Transverse colon (tissue), 4 donors: ENCODE data around the gene ZNF227. TPM values are rescaled to one million over a fixed set of nuclear protein-coding genes. Genes with fewer than 3 reads are reported as not detected.
"Not testable (repeated sequence)": the region's sequence is repeated elsewhere in the genome, so short reads cannot be mapped to it uniquely, and the experiment has no call there.

Source experiments
- DNase-seq: peaks from one replicate; pipeline ENCODE4 v3.0.0-alpha.2; 2019
- H3K27ac ChIP-seq, 4 donors: fragments of 200-600 bp; sonication (generic); 2 replicates each; pipeline ENCODE4 v1.5.1; 2016 to 2018; ENCODE audit warnings: inconsistent platforms in 4 of 4
- H3K27me3 ChIP-seq: fragments of 200-600 bp; sonication (generic); 2 replicates; pipeline ENCODE4 v1.5.1; 2017; ENCODE audit warnings: inconsistent platforms
- H3K36me3 ChIP-seq, 4 donors: fragments of 200-600 bp; sonication (generic); 2 replicates each; pipeline ENCODE4 v1.5.1; 2017 to 2019; ENCODE audit warnings: inconsistent platforms in 4 of 4
- H3K4me1 ChIP-seq, 4 donors: fragments of 200-600 bp; sonication (generic); 2 replicates each; pipeline ENCODE4 v1.5.1; 2017 to 2020; ENCODE audit warnings: inconsistent platforms in 4 of 4
- H3K4me3 ChIP-seq, 4 donors: fragments of 200-600 bp; sonication (generic); 1 replicate in 1 of 4; 2 replicates in 3 of 4; pipeline versions ENCODE4 v1.5.1 to v1.6.1; 2017 to 2019; ENCODE audit warnings: inconsistent platforms in 4 of 4
- H3K9me3 ChIP-seq, 2 donors: fragments of 200-600 bp; sonication (generic); 2 replicates each; pipeline ENCODE4 v1.5.1; 2017 to 2019; ENCODE audit warnings: inconsistent platforms in 2 of 2
- CTCF ChIP-seq, 5 experiments: fragments of 200-600 bp in 3 of 5; fragments of 450-650 bp in 2 of 5; sonication (generic) in 3 of 5; IDR thresholded peaks; 1 replicate in 2 of 5; 2 replicates in 3 of 5; pipeline ENCODE4 v1.5.1; 2016 to 2017; ENCODE audit warnings: antibody characterized with exemption in 5 of 5, inconsistent platforms in 3 of 5, mild to moderate bottlenecking in 2 of 5, moderate library complexity in 1 of 5
- EP300 ChIP-seq: sonication (generic); formaldehyde crosslinking; IDR thresholded peaks from one replicate; pipeline ENCODE4 v1.6.1; 2017; ENCODE audit warnings: antibody characterized with exemption, low read depth
- POLR2A ChIP-seq: fragments of 450-650 bp; IDR thresholded peaks from one replicate; pipeline ENCODE4 v1.6.1; 2016; ENCODE audit warnings: antibody characterized with exemption, mild to moderate bottlenecking, moderate library complexity
- POLR2AphosphoS5 ChIP-seq, 3 donors: sonication (generic); formaldehyde crosslinking; IDR thresholded peaks; one replicate each; pipeline ENCODE4 v1.6.1; 2016; ENCODE audit warnings: antibody characterized with exemption in 3 of 3
- WGBS, 2 donors: methylation state at CpG; one replicate each; pipeline ENCODE4 v1.1.5; 2018; ENCODE audit warnings: low coverage in 1 of 2; 5-methylcytosine and 5-hydroxymethylcytosine counted together
- in situ Hi-C, 4 donors: fragments of 200-750 bp; cut with MboI; loops; one replicate each; pipeline versions ENCODE4 v1.15.0 to v1.15.1; 2017; ENCODE audit warnings: low sequenced_read_pairs in 3 of 4, low pct_ligation_motif_present in 1 of 4, low pct_unique_long_range_greater_than_20kb in 1 of 4
- intact Hi-C: fragments of 100-400 bp; cut with DNase I; formaldehyde crosslinking; loops from one replicate; pipeline ENCODE4 v1.15.1; 2023; ENCODE audit warnings: low total_unique reads
- total RNA-seq, 4 donors: library from RNA; depleted of rRNA; stranded (reverse); fragments of >200 nt; gene quantifications; one replicate each; pipeline ENCODE4 v1.1.0, GENCODE V29; 2016

The ZNF227 gene
- total RNA-seq, 4 donors from 2014 or later: 2.4 to 12.4 (median 10.5) TPM

GRCh38 chr19:44207126-44207803 lies 5.1 kb upstream of the ZNF227 start:
- Histone ChIP-seq H3K4me3 (peak overlapping the region; percentile 57 to 96 (median 78)), H3K27me3 (no peaks in the 10 kb centered on the region), H3K4me1 (peaks cover 0 to 14% (median 6%) of the 10 kb centered on the region in 4 donors), H3K36me3 (no peaks in the 10 kb centered on the region), H3K9me3 (peaks cover 15 to 16% of the 10 kb centered on the region in 2 donors), H3K27ac (peak overlapping the region; percentile 70 to 91 (median 90))
- in situ Hi-C loops (no loop called here), intact Hi-C loops (no loop called here)
- WGBS, 2 donors: 3 to 7% methylated on average over 6 to 26 of the region's 26 CpGs
- TF ChIP-seq EP300: no peak
- peak; percentile 54 to 63 (median 54) for TF ChIP-seq POLR2AphosphoS5 (IDR thresholded peaks at IDR 0.05)
- DNase-seq: peak; percentile 90

- Histone ChIP-seq H3K27ac (peak overlapping the region; percentile 74 to 90 (median 88)), H3K9me3 (peaks cover 0 to 3% of the 10 kb centered on the region in 2 donors), H3K4me1 (peaks cover 2 to 19% (median 9%) of the 10 kb centered on the region in 4 donors), H3K36me3 (peaks cover 0 to 30% (median 7%) of the 10 kb centered on the region in 4 donors), H3K27me3 (no peaks in the 10 kb centered on the region), H3K4me3 (peak overlapping the region; percentile 48 to 98 (median 74))
- TF ChIP-seq POLR2A (no peak), EP300 (no peak), POLR2AphosphoS5 (IDR thresholded peaks at IDR 0.05) (no peak), CTCF (IDR thresholded peaks at IDR 0.05) (no peak)
- intact Hi-C loops (no loop called here), in situ Hi-C loops (no loop called here)
- DNase-seq: no peak
- WGBS, 2 donors: 7 to 13% methylated on average over 4 to 15 of the region's 15 CpGs
These were observed 574 bp downstream of the ZNF227 start for GRCh38 chr19:44212866-44213346.

GRCh38 chr19:44219926-44220325 lies 7.6 kb downstream of the ZNF227 start:
- WGBS, 2 donors: 95 to 97% methylated on average over 2 to 3 of the region's 3 CpGs
- not testable (repeated sequence) for H3K27ac ChIP-seq

GRCh38 chr19:44220761-44221160 lies 8.4 kb downstream of the ZNF227 start:
- H3K4me3 ChIP-seq, H3K27ac ChIP-seq, H3K27me3 ChIP-seq, H3K4me1 ChIP-seq, H3K9me3 ChIP-seq, DNase-seq, intact Hi-C loops, in situ Hi-C loops: not testable (repeated sequence)
- H3K36me3 ChIP-seq: peaks cover 0 to 47% (median 11%) of the 10 kb centered on the region in 4 donors
- WGBS, 2 donors: 91 to 98% methylated on average over 5 to 6 of the region's 6 CpGs

More at GRCh38 chr19:44219926-44220325, 7.6 kb downstream of the ZNF227 start:
- DNase-seq, H3K4me1 ChIP-seq, H3K27me3 ChIP-seq, intact Hi-C loops, H3K4me3 ChIP-seq, in situ Hi-C loops, H3K9me3 ChIP-seq: not testable (repeated sequence)
- H3K36me3 ChIP-seq: peaks cover 0 to 53% (median 10%) of the 10 kb centered on the region in 4 donors

- peaks cover 0 to 47% (median 12%) of the 10 kb centered on the region in 4 donors for H3K36me3 ChIP-seq
- WGBS, 2 donors: 92% methylated on average over 3 of the region's 3 CpGs; no CpG with 5 or more reads in 1 of the 2 donors
These were observed 9.0 kb downstream of the ZNF227 start for GRCh38 chr19:44221291-44221690.

GRCh38 chr19:44228318-44228717 lies 16.0 kb downstream of the ZNF227 start:
- Histone ChIP-seq H3K27me3 (no peaks in the 10 kb centered on the region), H3K27ac (no peak overlapping the region), H3K4me3 (no peak overlapping the region), H3K36me3 (peaks cover 0 to 78% (median 42%) of the 10 kb centered on the region in 4 donors), H3K4me1 (no peaks in the 10 kb centered on the region), H3K9me3 (peaks cover 31 to 53% of the 10 kb centered on the region in 2 donors)
- WGBS, 2 donors: 88% methylated on average over 3 of the region's 3 CpGs; no CpG with 5 or more reads in 1 of the 2 donors
- in situ Hi-C loops: no loop called here
- intact Hi-C loops: no loop called here
- no peak for TF ChIP-seq CTCF (IDR thresholded peaks at IDR 0.05)
- TF ChIP-seq POLR2A: no peak
- no peak for TF ChIP-seq EP300
- TF ChIP-seq POLR2AphosphoS5 (IDR thresholded peaks at IDR 0.05): no peak
- DNase-seq: no peak

More at GRCh38 chr19:44221291-44221690, 9.0 kb downstream of the ZNF227 start:
- H3K9me3 ChIP-seq, H3K4me3 ChIP-seq, H3K4me1 ChIP-seq, DNase-seq, H3K27ac ChIP-seq, H3K27me3 ChIP-seq, in situ Hi-C loops, intact Hi-C loops: not testable (repeated sequence)
